Prostate gland (tissue), 2 donors: ENCODE data around the gene PPFIA2. TPM values are rescaled to one million over a fixed set of nuclear protein-coding genes. Genes with fewer than 3 reads are reported as not detected.

ENCODE experiments used
- DNase-seq: peaks from one replicate; pipeline ENCODE4 v3.0.0-alpha.2; 2019; ENCODE audit warnings: low spot score
- H3K27ac ChIP-seq, 2 donors: fragments of 200-600 bp; sonication (generic); 2 replicates each; pipeline ENCODE4 v1.5.1; 2017 to 2019
- H3K27me3 ChIP-seq: fragments of 200-600 bp; sonication (generic); replicated peaks from 2 replicates; pipeline ENCODE4 v1.5.1; 2019; ENCODE audit not compliant: insufficient read depth
- H3K36me3 ChIP-seq, 2 donors: fragments of 200-600 bp; sonication (generic); 1 replicate in 1 of 2; 2 replicates in 1 of 2; pipeline versions ENCODE4 v1.5.1 to v1.8.1; 2017 to 2019
- H3K4me1 ChIP-seq: fragments of 200-600 bp; sonication (generic); replicated peaks from 2 replicates; pipeline ENCODE4 v1.5.1; 2019
- H3K4me3 ChIP-seq, 2 donors: fragments of 200-600 bp; sonication (generic); 2 replicates each; pipeline ENCODE4 v1.5.1; 2017 to 2019
- H3K9me3 ChIP-seq: fragments of 200-600 bp; sonication (generic); 2 replicates; pipeline ENCODE4 v1.5.1; 2017
- CTCF ChIP-seq, 4 experiments: fragments of 200-600 bp in 2 of 4; fragments of 450-650 bp in 2 of 4; sonication (generic) in 2 of 4; IDR thresholded peaks; 1 replicate in 3 of 4; 2 replicates in 1 of 4; pipeline ENCODE4 v1.5.1; 2016 to 2019; ENCODE audit warnings: antibody characterized with exemption in 4 of 4, mild to moderate bottlenecking in 2 of 4, moderate library complexity in 2 of 4
- POLR2A ChIP-seq: fragments of 450-650 bp; IDR thresholded peaks from one replicate; pipeline ENCODE4 v1.6.1; 2016; ENCODE audit warnings: antibody characterized with exemption, mild to moderate bottlenecking
- POLR2AphosphoS5 ChIP-seq: sonication (generic); formaldehyde crosslinking; IDR thresholded peaks from one replicate; pipeline ENCODE4 v1.6.1; 2017; ENCODE audit warnings: antibody characterized with exemption
- WGBS: methylation state at CpG from one replicate; pipeline ENCODE4 v1.1.5; 2018; 5-methylcytosine and 5-hydroxymethylcytosine counted together
- intact Hi-C: fragments of 100-400 bp; cut with DNase I; formaldehyde crosslinking; loops from one replicate; pipeline ENCODE4 v1.14.2; 2022
- total RNA-seq, 2 donors: library from RNA; depleted of rRNA; stranded (reverse); fragments of >200 nt; gene quantifications; one replicate each; pipeline ENCODE4 v1.1.0, GENCODE V29; 2016

Gene PPFIA2
- total RNA-seq, 2 donors from 2014 or later = 7.3 to 22.9 TPM

- H3K36me3 ChIP-seq = no peaks in the 10 kb centered on the region
- intact Hi-C loops = no loop called here
These were observed 464.6 kb downstream of the PPFIA2 start for GRCh38 chr12:81294325-81295190.

GRCh38 chr12:81288651-81289050 lies 470.5 kb downstream of the PPFIA2 start:
- DNase-seq = no peak
- no peak overlapping the region for H3K27ac ChIP-seq
- no peaks in the 10 kb centered on the region for H3K27me3 ChIP-seq
- H3K4me3 ChIP-seq = no peak overlapping the region
- H3K9me3 ChIP-seq = no peaks in the 10 kb centered on the region
- no peaks in the 10 kb centered on the region for H3K36me3 ChIP-seq
- H3K4me1 ChIP-seq = no peaks in the 10 kb centered on the region
- intact Hi-C loops = no loop called here
- TF ChIP-seq CTCF (IDR thresholded peaks at IDR 0.05) = no peak
- TF ChIP-seq POLR2A = no peak
- TF ChIP-seq POLR2AphosphoS5 = no peak

More at GRCh38 chr12:81294325-81295190, 464.6 kb downstream of the PPFIA2 start:
- no peak overlapping the region for H3K27ac ChIP-seq
- H3K4me3 ChIP-seq = no peak overlapping the region
- DNase-seq = no peak
- WGBS = 76% methylated on average over 12 of the region's 12 CpGs
- TF ChIP-seq POLR2A (no peak), POLR2AphosphoS5 (no peak), CTCF (IDR thresholded peaks at IDR 0.05) (no peak)
- no peaks in the 10 kb centered on the region for H3K9me3 ChIP-seq
- no peaks in the 10 kb centered on the region for H3K4me1 ChIP-seq
- no peaks in the 10 kb centered on the region for H3K27me3 ChIP-seq

- no peaks in the 10 kb centered on the region for H3K36me3 ChIP-seq
- 42% methylated on average over 3 of the region's 3 CpGs for WGBS
- no peak for TF ChIP-seq POLR2AphosphoS5
- no peak for TF ChIP-seq POLR2A
- no peak for TF ChIP-seq CTCF (IDR thresholded peaks at IDR 0.05)
- intact Hi-C loops = no loop called here
- no peaks in the 10 kb centered on the region for H3K27me3 ChIP-seq
- no peak for DNase-seq
- H3K27ac ChIP-seq = no peak overlapping the region
- H3K4me1 ChIP-seq = no peaks in the 10 kb centered on the region
- H3K4me3 ChIP-seq = no peak overlapping the region
- H3K9me3 ChIP-seq = no peaks in the 10 kb centered on the region
These were observed 475.0 kb downstream of the PPFIA2 start for GRCh38 chr12:81284137-81284536.

- Histone ChIP-seq H3K27ac (no peak overlapping the region), H3K4me1 (no peaks in the 10 kb centered on the region), H3K27me3 (no peaks in the 10 kb centered on the region), H3K9me3 (no peaks in the 10 kb centered on the region), H3K4me3 (no peak overlapping the region), H3K36me3 (no peaks in the 10 kb centered on the region)
- no peak for TF ChIP-seq CTCF (IDR thresholded peaks at IDR 0.05)
- no peak for TF ChIP-seq POLR2A
- no peak for TF ChIP-seq POLR2AphosphoS5
- WGBS = 83% methylated on average over 8 of the region's 8 CpGs
- intact Hi-C loops = no loop called here
- DNase-seq = no peak
These were observed 484.3 kb downstream of the PPFIA2 start for GRCh38 chr12:81274637-81275529.
